ENCODE results near the gene RAB19.
"Not testable (repeated sequence)": the region's sequence is repeated elsewhere in the genome, so short reads cannot be mapped to it uniquely, and the experiment has no call there.

RAB19 gene

GRCh38 chr7:140400381-140400780 is 3.5 kb upstream of the RAB19 start:
- TF ChIP-seq CTCF (IDR thresholded peaks at IDR 0.05; ENCODE audit: low read depth, low read length, missing control alignments): no peak
- H3K4me3 ChIP-seq (replicated peaks; ENCODE audit: low read depth, low read length): no peak overlapping the region
- DNase-seq (ENCODE audit: extremely low read depth, low read depth): no peak

DNA sequence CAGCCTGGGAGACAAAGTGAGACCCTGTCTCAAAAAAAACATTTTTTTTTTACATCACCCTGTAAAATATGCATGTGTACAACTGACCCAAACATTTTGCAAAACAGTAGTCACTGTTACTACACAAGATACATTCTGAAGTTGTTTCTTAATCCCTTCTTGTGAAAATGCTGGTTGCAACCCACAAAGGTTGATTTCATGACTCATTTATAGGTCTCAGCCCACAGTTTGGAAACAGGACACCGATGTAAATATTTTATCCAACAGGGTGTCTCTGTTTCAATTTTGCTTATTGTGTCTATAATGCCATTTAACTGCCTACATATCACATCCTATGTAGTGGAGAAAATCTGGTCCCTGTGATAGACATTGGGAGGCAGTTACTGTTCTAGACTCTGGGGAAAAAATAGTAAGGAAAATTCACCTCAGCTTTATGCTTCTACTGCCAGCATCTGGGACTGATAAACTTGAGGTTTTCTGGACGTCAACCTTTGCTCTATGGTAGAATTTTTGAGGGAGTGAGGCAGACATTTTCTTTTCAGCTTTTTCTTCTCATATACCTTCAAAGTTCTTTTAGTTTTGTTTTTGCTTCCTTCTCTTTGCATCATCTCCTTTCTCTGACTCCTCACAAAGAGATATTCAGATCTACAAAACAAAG is 1.6 kb upstream of the RAB19 start:
- TF ChIP-seq CTCF (IDR thresholded peaks at IDR 0.05; ENCODE audit: low read depth, low read length, missing control alignments): no peak
- DNase-seq (ENCODE audit: extremely low read depth, low read depth): peak; percentile 26
- H3K4me3 ChIP-seq (replicated peaks; ENCODE audit: low read depth, low read length): no peak overlapping the region

DNA sequence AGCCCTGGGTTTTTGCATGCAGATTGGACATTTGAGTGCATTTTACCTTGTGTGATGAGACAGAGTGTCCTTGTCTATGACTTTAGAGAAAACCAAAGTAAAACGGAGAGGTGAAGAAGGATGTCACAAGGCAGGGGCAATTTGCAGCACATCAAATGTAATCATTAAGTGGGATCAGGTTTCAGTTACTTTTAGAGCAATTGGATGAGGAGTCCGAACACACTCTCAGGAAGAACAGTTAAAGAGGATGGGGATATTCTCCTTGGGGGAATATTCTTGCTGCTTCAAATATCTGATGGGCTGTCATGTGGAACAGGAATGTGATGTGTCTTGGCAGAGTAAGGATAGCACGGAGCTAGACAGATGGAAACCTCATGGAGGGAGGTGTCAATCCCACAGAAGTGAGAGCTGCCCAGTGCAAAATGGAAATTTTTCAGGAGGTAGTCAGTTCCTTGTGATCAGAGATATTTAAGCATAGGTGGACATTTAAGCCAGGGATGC is 757 bp downstream of the RAB19 start:
- no peak overlapping the region for H3K4me3 ChIP-seq (replicated peaks; ENCODE audit: low read depth, low read length)
- no peak for TF ChIP-seq CTCF (IDR thresholded peaks at IDR 0.05; ENCODE audit: low read depth, low read length, missing control alignments)
- no peak for DNase-seq (ENCODE audit: extremely low read depth, low read depth)

- DNase-seq (ENCODE audit: extremely low read depth, low read depth): no peak
- no peak overlapping the region for H3K4me3 ChIP-seq (replicated peaks; ENCODE audit: low read depth, low read length)
- TF ChIP-seq CTCF (IDR thresholded peaks at IDR 0.05; ENCODE audit: low read depth, low read length, missing control alignments): no peak
These were observed 11.5 kb downstream of the RAB19 start for GRCh38 chr7:140415361-140415760.

- not testable (repeated sequence) for H3K4me3 ChIP-seq (replicated peaks; ENCODE audit: low read depth, low read length); DNase-seq (ENCODE audit: extremely low read depth, low read depth)
These were observed 12.0 kb downstream of the RAB19 start for GRCh38 chr7:140415816-140416215.

DNA sequence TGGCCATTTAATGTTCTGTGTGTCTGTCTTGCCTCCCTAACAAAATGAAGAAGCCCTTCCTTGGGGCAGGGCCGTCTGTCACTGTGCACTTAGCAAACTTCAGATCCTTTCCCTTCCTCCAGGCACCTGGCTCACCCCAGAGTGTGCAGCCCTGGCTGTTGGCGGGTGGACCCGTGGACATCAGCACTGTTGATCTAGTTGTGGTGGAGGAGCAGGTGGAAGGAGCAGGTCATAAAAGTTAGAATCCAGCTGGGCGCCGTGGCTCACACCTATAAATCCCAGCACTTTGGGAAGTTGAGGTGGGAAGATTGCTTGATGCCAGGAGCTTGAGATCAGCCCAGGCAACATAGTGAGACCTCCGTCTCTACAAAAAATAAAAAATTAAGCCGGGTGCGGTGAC is 12.7 kb downstream of the RAB19 start:
- no peak for TF ChIP-seq CTCF (IDR thresholded peaks at IDR 0.05; ENCODE audit: low read depth, low read length, missing control alignments)
- no peak overlapping the region for H3K4me3 ChIP-seq (replicated peaks; ENCODE audit: low read depth, low read length)
- no peak for DNase-seq (ENCODE audit: extremely low read depth, low read depth)

DNA sequence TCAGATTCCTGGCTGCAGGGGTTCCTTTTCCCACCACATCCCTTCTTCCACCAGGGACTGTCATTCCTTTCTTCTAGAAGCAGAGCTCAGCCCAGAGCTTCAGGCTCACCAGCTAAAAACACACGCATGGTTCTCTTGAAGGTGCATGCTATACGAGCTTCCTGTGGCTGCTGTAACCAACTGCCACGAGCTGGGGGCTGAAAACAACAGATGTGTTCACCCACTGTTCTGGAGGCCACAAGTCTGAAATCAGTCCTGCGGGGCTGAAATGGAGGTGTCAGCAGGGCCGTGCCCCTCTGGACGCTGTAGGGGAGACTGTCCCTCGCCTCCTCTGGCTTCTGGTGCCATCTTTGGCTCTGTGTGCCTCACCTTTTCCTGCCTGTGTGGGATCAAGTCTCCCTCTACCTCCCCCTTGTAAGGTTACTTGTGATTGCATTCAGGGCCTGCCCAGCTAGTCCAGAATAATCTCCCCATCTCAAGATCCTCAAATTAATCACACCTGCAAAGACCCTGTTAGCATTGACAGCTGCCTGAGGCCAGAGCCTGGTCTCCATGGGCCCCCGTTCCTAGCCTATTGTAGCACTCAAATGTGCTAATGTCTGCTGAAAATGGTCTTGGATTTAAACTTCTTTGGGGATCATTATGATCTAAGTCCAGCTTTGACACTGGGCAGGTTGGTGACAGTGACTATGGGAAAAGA is 13.7 kb downstream of the RAB19 start:
- no peak for TF ChIP-seq CTCF (IDR thresholded peaks at IDR 0.05; ENCODE audit: low read depth, low read length, missing control alignments)
- DNase-seq (ENCODE audit: extremely low read depth, low read depth): no peak
- no peak overlapping the region for H3K4me3 ChIP-seq (replicated peaks; ENCODE audit: low read depth, low read length)

DNA sequence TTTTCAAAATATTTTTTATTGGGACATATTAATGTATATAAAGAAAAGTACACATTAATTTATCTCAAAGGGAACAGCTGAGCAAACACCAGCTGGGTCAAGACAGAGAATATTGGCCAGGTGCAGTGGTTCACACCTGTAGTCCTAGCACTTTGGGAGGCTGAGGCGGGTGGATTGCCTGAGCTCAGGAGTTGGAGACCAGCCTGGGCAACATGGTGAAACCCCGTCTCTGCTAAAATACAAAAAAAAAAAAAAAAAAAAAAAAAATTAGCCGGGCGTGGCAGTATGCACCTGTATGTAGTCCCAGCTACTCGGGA is 14.3 kb downstream of the RAB19 start:
- not testable (repeated sequence) for H3K4me3 ChIP-seq (replicated peaks; ENCODE audit: low read depth, low read length); DNase-seq (ENCODE audit: extremely low read depth, low read depth)

All from HFF-Myc (cell line).